B cell (primary cell): ENCODE results near the gene ERBB4.

Experiments
- CTCF ChIP-seq: fragments of 200-600 bp; IDR thresholded peaks from one replicate; pipeline ENCODE4 v1.8.0; 2022; ENCODE audit warnings: antibody characterized with exemption, mild to moderate bottlenecking
- EZH2 ChIP-seq: IDR thresholded peaks from 2 replicates; pipeline ENCODE4 v1.6.1; 2012; ENCODE audit warnings: borderline replicate concordance, low read depth, mild to moderate bottlenecking, moderate library complexity, low read length; ENCODE audit not compliant: insufficient read depth, poor library complexity, severe bottlenecking

GRCh38 chr2:211985393-211985792 is 553.2 kb downstream of the ERBB4 start:
- TF ChIP-seq CTCF (no peak), EZH2 (no peak)
